GM19324 (cell line): Measurements from ENCODE around the gene HTR6.

ENCODE experiments used
- ATAC-seq: cut with Tn5 transposase; IDR thresholded peaks from one replicate; pipeline ENCODE4 v1.9.1; 2021; ENCODE audit warnings: mild to moderate bottlenecking, moderate library complexity; ENCODE audit not compliant: unreplicated experiment, low FRiP score

Gene HTR6

GRCh38 chr1:19710825-19711611, 46.3 kb downstream of the HTR6 start:
- no peak for ATAC-seq

- no peak for ATAC-seq
Observed at GRCh38 chr1:19712928-19713327, 48.3 kb downstream of the HTR6 start.

- no peak for ATAC-seq
Observed at GRCh38 chr1:19715334-19716203, 50.9 kb downstream of the HTR6 start.

- no peak for ATAC-seq
Observed at GRCh38 chr1:19717467-19717866, 52.8 kb downstream of the HTR6 start.

GRCh38 chr1:19720174-19720573, 55.5 kb downstream of the HTR6 start:
- no peak for ATAC-seq

GRCh38 chr1:19720973-19721372, 56.3 kb downstream of the HTR6 start:
- no peak for ATAC-seq

- ATAC-seq, result no peak
Observed at GRCh38 chr1:19723874-19724273, 59.2 kb downstream of the HTR6 start.

GRCh38 chr1:19725606-19726005, 60.9 kb downstream of the HTR6 start:
- no peak for ATAC-seq

- ATAC-seq, result no peak
Observed at GRCh38 chr1:19728413-19729145, 63.9 kb downstream of the HTR6 start.

- ATAC-seq, result no peak
Observed at GRCh38 chr1:19730232-19730631, 65.6 kb downstream of the HTR6 start.
